ENCODE data around the gene ACTMAP.

Gene ACTMAP

DNA sequence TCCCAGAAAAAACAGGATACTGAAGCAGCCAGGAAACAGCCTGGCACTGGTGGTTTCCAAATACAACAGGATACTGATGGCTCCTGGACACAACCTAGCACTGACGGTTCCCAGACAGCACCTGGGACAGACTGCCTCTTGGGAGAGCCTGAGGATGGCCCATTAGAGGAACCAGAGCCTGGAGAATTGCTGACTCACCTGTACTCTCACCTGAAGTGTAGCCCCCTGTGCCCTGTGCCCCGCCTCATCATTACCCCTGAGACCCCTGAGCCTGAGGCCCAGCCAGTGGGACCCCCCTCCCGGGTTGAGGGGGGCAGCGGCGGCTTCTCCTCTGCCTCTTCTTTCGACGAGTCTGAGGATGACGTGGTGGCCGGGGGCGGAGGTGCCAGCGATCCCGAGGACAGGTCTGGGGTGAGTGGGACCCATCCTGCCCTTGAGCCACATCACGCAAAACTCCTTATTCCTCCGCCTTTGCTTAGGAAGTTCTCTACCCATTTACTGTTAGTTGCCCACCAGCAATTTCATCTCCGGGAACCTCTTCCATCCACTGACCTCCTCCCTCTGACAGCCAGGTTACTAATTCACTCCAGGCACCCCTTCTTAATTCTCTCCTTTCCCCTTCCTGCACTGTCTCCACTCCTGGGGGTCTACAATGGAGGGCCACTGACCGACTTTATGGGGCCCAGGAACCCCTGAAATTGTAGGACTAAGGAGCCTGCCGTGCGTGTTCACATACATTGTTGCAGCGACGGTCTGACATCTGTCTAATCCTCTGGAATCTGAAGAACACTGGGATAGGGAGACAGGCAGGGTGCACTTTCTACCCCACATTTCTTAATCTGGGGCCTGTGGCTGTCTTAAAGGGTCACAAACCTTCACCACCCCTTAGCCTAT, 32.1 kb downstream of the ACTMAP start:
- no peak for DNase-seq

DNA sequence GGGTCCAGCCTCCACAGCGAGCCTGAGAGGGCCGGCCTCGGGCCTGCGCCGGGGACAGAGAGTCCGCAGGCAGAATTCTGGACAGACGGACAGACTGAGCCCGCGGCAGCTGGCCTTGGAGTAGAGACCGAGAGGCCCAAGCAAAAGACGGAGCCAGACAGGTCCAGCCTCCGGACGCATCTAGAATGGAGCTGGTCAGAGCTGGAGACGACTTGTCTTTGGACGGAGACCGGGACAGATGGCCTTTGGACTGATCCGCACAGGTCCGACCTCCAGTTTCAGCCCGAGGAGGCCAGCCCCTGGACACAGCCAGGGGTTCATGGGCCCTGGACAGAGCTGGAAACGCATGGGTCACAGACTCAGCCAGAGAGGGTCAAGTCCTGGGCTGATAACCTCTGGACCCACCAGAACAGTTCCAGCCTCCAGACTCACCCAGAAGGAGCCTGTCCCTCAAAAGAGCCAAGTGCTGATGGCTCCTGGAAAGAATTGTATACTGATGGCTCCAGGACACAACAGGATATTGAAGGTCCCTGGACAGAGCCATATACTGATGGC, 32.9 kb downstream of the ACTMAP start:
- DNase-seq = no peak

DNA sequence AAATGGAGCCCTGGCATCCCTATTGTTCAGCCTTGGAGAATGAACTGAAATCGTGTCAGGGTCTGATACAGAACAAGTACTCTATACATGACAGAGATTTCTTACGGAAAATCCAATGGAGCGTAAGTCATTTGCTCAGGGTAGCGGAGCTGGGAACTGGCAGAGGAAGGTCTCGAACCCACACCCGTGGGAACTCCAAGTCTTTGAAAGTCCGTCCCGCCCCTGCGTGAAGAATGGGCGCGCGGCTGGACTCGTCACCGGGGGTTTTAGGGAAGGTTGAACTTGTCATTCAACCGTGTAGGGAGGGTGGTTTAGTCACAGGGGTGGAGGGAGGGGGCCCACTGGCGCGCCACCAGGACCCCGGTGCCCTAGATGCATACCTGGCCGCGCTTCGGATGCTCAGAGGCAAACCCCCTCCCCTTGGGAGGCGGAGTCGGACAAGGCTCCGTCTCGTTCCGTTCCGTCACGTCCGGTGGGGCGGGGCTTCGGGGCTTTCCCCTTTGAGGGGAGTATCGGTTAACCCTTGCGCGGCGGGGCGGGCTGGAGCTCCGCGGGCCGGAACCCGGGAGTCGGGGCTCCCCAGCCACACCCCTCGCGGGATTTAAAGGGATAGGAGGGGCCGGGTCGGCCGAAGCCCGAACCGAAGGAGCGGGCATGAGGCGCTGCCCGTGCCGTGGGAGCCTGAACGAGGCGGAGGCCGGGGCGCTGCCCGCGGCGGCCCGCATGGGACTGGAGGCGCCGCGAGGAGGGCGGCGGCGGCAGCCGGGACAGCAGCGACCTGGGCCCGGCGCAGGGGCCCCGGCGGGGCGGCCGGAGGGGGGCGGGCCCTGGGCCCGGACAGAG, 33.6 kb downstream of the ACTMAP start, which contains the start of the genes COQ8B and ITPKC:
Gene COQ8B (minus strand): TSS at position 405 of the 843 bp plus-strand sequence. CDS start 2,254 bp downstream, outside the sequence.
Gene ITPKC (plus strand): TSS at position 631 of the 843 bp plus-strand sequence. CDS start 24 bp downstream, at position 655.
- peak; percentile 100 for DNase-seq

DNA sequence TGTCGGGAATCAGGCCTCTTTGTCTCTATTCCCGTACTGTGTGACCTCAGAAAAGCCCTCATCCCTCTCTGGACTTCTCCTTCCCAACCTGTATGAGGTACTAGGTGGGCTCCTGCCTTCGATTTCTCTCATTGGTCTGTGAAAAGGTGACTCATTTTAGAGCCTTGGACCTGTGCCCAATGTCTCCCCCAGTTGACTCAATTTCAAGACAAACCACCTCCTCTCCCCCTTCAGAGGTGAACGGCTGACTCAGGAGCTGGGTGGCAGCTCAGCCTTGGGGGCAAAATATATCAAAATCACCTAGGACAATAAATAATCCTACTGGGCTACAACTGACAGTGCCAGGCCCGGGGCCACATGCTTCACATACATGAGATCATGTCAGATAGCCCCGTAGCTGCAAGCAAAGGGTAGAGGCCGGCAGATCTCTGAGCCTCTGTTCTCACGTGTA, 34.2 kb downstream of the ACTMAP start:
- peak; percentile 70 for DNase-seq

DNA sequence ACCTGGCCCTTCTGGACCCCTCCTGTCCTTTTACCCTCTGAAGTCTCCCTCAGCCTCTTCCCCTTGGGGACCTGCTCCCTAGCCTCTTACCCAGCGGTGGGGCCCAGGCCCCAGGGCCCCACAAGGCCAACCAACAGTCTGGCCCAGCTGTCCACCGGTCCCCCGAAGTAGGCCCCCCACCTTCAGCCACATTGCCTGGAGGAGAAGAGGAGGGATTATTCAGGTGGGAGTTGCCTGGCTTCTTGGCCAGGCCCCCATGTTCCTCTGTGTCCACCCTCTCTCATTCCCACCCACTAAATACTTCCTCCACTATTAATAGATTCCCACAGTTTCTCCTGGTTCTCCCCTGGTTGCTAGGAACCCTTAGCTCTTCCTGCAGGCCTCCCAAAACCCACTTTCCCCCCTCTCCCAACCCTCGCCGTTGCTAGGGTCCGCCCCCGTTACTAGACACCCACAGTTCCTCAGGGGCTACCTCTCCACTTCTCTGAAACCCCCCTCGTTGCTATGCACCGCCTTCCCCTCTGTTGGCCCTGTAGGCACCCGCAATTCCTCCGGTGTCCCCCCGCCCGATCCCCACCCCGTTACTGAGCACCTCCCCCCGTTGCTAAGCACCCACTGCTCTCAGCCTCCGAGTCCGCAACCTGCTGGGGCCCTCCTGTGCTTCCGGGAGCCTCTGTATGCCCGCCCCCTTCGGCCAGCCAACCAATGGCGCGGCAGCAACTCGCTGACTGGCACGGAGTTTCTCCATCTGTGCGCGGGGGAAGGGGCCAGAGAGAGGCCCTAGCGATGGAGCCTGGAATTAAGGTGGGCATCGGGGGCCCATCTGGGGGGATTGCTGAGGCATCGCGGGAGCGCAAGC, 35.6 kb downstream of the ACTMAP start:
- DNase-seq = peak; percentile 93

DNA sequence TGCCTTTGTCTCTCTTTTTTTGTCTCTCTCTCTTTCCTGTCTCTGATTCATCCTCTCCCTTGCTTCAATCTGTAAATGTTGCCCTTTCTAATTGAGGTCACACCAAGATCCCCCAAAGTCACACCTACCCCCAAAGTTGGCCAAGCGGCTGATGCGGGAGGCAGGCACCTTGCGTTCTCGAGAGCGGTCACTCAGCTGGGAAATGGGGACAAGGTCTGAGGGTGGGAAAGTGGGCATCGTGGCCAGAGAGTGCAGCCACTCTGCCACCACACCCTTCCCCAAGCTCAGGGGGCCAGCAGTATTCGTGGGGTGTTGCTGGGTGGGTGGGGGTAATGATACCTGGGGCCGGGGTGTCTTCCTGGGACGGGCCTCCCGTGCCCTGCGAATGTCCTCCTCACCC, 36.3 kb downstream of the ACTMAP start:
- DNase-seq = no peak

DNA sequence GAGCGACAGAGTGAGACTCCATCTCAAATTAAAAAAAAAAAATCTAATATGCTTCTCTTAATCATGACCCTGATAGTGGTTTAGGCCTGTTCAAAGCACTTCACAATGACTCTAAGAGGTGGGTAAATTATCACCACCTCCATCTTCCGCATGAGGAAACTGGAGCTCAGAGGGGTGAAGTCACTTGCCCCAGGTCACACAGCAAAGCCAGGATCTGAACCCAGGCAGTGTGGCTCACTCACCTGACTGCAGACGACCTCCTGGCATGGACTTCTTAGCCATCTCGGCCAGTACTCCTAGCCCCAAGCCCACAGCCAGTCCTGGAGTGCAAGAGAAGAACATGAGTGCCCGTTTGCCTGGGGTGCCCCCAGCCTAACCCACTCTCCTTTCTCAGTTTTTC, 40.5 kb downstream of the ACTMAP start:
- DNase-seq = no peak

DNA sequence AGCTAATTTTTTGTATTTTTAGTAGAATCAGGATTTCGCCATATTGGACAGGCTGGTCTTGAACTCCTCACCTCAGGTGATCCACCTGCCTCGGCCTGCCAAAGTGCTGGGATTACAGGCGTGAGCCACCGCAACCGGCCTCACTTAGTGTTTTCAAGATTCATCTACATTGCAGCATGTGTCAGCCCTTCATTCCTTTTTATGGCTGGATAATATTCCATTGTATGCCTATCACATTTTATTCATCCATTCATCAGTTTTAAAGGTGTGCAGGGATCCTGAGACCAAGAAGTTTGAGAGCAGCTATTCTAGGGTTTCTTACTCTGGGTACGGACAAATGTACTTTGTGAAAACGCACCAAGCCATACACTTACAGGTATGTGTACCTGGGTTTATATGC, 42.7 kb downstream of the ACTMAP start:
- no peak for DNase-seq

DNA sequence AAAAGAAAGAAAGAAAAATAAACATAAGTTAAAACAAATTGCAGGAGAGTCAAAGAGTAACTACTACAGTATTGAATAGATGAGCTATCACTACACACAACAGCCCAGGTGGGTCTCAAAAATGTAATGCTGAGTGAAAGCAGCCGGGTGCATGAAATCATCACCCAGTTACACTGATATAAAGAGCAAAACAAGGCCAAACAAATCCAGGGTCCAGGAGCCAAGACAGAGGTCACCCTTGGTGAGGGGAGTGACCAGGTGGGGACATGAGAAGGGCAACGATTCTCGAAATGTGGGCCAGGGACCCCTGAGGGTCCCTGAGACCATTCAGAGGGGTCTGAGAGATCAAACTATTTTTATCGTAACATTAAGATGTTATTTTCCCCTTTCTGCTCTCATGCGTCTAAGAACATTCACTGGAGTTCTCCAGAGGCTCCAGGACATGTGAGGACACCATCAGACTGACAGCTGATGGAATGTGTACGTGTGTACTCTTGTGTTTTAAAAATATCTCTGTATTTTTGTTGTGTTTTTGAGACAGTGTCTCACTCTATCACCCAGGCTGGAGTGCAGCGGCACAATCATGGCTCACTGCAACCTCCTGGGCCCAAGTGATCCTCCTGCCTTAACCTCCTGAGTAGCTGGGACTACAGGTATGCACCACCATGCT, 44.2 kb downstream of the ACTMAP start:
- no peak for DNase-seq

DNA sequence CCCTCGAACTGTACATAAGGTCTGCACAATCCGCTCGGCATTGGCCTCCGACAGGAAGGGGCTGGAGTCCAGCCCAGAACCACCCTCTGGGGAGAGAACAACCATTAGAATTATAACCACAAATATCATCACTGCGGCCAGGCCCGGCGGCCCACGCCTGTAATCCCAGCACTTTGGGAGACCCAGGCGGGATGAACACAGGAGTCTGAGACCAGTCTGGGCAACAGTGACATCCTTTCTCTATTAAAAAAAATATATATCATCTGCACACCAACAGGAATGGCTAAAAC, 45.0 kb downstream of the ACTMAP start:
- DNase-seq = no peak

DNA sequence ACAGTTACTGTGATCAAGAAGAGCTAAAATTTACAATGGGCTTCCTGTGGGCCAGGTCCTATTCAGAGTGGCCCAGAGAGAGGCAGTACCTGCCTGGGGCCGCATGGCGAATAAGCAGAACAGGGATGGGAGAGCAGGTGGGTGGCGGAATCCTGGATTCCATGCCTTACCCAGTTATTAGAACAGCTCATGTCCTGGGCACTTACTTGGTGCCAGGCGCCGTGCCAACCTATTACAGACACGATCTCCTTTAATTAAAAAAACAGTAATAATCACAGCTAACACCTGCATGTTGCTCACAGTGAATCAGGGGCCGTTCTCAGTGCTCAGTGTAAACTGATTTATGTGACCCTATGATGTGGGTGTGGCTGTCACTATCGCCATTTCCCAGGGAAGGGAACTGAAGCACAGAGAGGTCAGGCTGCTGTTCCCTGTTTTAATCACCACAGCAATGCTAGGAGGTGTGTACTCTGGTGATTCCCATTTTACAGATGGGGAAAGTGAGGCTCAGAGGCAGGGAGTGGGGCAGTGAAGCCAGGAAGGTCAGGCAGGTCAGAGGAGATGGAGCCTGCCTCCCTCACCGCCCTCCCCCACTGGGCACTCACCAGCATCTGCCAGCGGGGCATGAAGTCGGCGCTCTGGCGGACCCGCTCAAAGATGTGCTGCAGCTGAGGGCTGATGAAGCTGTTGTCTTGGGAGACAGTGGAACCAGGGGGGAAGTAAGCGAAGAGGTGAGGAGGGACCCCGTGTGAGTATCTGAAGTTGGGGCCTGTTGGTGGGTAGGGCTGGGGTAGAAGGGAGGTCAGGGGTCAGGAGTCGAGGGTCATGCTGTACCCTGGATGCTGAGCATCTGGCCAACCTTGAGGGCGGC, 45.6 kb downstream of the ACTMAP start:
- DNase-seq = no peak

DNA sequence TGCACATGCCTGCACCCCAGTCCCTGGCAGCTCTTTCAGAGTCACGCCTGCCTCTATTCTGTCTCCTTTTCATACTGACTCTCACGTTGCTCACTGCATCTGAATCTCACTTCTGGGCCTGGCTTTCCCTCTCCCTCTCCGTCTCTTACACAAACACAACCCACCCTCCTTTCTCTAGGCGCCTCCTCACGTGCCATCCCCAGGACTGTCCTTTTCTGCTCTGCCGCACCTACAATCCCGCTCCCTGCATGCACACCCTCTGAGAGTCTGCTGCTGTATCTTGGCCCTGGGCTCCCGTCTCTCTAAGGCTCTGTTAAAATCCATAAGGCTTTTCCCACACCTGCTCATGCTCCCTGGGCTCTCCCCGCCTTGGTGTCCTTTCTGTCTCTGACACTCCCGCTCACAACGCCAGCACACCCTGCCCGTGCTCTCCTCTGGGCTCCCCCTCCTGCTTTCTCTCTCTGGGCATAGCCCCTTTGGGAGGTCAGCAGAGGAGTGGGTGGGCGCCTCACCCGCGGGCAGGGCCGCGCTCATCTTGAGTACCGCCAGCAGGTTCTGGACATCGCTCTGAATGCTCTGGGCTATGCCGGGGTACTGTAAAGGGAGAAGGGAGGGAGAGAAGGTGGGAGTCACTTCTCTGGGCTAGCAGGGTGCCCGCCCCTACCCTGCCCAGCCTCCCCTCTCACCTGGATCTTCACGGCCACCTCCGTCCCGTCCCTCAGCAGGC, 47.1 kb downstream of the ACTMAP start:
- no peak for DNase-seq

DNA sequence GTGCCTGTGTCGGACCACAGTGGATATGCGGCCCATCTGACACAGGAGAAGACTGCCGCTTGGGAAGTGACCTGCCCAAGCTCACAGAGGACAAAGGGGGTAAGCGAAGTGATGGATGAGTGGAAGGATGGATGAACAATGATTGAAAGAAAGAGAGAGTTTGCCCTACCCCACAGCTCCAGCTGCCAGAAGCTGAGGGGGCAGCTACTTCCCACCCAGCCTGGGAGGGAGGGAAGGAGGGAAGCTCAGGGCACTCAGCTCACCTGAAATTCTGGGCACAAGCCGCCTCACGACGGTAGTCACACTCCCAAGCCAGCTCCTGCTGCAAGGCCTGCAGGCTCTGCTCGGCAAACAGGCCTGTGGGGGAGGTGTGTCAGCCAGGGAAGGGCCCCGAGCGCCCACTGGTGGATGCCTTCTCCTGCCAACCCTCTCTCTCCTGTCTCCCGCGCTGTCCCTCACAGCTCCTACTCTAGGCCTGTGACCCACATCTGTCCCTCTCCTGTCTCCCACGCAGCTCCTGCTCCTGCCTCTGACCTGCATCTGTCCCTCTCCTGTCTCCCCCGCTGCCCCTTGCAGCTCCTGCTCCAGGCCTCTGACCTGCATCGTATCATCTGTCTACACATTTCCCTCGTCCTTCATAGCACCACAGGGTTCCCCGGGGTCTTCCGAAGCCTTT, 47.8 kb downstream of the ACTMAP start:
- no peak for DNase-seq

DNA sequence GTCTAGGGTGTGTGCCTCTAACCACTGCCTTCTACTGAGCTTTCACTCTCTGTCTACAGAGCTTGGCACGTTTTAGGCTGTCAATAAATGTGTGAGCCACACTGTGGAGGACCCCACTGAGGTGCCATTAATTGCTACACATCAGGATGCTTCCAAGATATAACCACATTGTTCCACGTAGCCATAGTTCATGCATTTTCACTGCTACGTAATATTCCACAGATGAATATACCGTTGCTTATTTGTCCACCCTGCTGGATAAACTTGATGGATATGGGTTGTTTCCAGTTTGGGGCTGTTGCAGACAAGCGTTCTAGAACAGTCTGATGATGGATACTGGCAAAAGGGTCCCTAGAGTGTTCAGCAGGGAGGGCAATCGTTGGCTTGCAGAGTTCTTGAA, 48.5 kb downstream of the ACTMAP start:
- DNase-seq = no peak

DNA sequence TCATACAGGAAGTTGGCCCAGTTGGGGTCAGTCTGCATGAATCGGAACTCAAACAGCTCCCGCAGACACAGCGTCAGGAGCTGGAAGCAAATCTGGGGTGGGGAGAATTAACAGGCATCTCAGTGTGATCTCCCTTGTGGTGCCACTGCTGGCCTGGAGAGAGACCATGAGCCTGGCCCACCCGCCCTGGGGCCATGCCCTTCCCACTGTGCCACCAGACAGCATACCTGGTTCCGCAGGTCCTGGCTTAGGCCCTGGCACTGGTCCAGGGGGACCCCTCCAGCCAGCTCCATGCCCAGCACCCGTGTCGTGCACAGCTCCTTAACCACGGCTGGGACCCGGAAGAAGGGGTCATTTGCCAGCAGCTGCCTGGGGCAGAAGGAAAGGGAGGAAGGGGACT, 50.2 kb downstream of the ACTMAP start:
- no peak for DNase-seq

DNA sequence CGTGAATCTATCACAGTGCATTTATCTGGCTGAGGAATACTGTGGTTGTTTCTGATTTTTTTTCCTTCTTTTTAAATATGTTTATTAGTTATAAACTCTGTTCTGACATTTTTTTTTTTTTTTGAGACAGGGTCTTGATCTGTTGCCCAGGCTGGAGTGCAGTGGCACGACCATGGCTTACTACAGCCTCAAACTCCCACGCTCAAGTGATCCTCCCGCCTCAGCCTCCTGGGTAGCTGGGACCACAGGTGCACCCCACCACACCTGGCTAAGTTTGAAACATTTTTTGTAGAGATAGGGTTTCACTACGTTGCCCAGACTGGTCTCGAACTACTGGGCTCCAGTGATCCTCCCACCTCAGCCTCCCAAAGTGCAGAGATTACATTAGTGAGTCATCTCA, 53.3 kb downstream of the ACTMAP start:
- DNase-seq = no peak

DNA sequence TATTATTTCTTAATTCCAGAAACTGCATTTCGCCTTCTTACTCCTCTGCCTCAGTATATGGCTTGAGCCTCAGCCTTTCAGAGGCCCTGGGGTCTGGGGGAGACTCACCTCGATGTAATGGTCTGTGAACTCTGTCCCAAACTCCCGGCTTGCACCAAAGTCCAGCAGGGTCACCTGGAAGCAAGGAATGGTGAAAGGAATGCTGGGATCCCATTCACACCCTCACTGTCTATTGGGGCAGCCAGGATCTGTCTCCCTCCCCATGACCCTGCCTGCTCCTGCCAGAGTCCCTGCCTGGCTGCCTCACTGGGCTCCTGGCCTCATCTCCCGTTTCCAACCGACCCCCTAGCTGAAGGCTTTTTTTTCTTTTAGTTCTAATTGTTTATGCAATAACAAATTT, 54.4 kb downstream of the ACTMAP start:
- DNase-seq = no peak

DNA sequence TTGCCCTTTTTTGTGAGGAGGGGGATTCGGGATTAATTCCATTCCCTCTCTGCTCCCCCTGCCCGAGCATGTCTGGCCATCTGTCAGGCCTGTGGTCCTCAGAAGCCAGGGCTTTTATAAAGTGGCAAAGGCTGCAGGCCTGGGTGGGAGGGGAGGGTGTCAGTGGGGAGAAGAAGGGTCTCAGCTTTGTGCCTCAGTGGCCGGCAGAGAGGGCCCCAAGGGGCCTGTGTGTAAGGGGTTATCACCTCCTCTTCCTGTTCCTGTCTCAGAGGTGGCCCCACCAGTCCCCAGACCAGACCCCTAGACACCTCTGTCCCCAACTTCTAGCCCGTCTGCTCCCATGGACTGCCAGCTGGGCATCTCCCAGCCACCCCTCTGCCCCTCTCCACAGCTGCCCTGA, 56.4 kb downstream of the ACTMAP start:
- no peak for DNase-seq

DNA sequence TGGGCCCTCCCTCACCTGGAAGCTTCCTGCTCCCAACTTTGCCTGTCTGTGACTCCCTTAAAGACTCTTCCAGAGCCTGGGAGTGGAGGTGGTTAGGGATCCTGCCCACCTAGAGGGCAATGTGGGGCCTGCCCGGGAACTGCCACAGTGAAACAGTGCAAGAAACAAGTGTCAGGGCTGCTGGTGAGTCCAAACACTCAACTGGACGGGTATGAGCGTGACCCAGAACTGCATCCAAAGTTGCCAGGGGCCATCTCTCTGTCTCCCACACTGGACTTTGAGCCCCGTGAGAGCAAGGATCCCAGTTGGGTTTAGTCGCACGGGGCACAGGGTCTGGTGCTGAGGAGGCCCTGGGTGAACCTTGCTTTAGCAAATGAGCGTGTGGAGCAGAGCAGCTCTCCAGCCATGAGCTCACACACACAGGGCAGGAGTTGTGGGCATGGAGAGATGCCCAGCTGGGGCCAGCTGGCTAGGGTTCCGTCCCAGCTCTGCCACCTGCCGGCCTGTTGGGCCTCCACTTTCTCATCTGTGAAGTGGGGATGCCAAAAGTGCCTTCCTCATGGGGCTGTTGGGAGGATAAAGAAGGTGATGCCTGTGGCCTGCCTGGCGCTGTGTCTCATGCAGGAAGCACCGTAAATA, 57.0 kb downstream of the ACTMAP start:
- no peak for DNase-seq

Measured in activated T-cell treated with anti-CD3 and anti-CD28 coated beads, Interleukin-2, amount 50 U/mL, for 1 hour (primary cell).